NT2/D1 (cell line): ENCODE measurements around the gene DESI2.
"Not testable (repeated sequence)": the region's sequence is repeated elsewhere in the genome, so short reads cannot be mapped to it uniquely, and the experiment has no call there.

Experiments
- DNase-seq: peaks from one replicate; pipeline ENCODE4 v3.0.0-alpha.2; 2011; ENCODE audit warnings: low read depth, low spot score
- H3K27me3 ChIP-seq: 2 replicates; pipeline ENCODE4 v1.6.0; 2011; ENCODE audit warnings: mild to moderate bottlenecking; ENCODE audit not compliant: insufficient read length, insufficient read depth
- H3K36me3 ChIP-seq: 2 replicates; pipeline ENCODE4 v1.6.1; 2011; ENCODE audit warnings: mild to moderate bottlenecking, low read length, mixed read lengths; ENCODE audit not compliant: insufficient read depth, insufficient read length
- H3K4me1 ChIP-seq: 2 replicates; pipeline ENCODE4 v1.5.1; 2011; ENCODE audit not compliant: insufficient read depth, insufficient read length
- H3K4me3 ChIP-seq: 2 replicates; pipeline ENCODE4 v1.5.1; 2011; ENCODE audit warnings: low read depth; ENCODE audit not compliant: insufficient read length
- H3K9ac ChIP-seq: 2 replicates; pipeline ENCODE4 v1.6.0; 2011; ENCODE audit warnings: low read depth; ENCODE audit not compliant: insufficient read length
- H3K9me3 ChIP-seq: 2 replicates; pipeline ENCODE4 v1.5.1; 2011; ENCODE audit warnings: mild to moderate bottlenecking, low read length; ENCODE audit not compliant: insufficient read depth
- SUZ12 ChIP-seq: IDR thresholded peaks from 2 replicates; pipeline ENCODE4 v1.6.1; 2011; ENCODE audit not compliant: insufficient read length, insufficient read depth; ENCODE audit errors: extremely low read depth
- YY1 ChIP-seq: IDR thresholded peaks from 2 replicates; pipeline ENCODE4 v1.6.1; 2011; ENCODE audit not compliant: insufficient read length, insufficient read depth
- ZNF274 ChIP-seq: IDR thresholded peaks from 2 replicates; pipeline ENCODE4 v1.6.1; 2011; ENCODE audit warnings: mild to moderate bottlenecking, low read depth, low read length

Gene DESI2

GRCh38 chr1:244654108-244655038 is 1.4 kb downstream of the DESI2 start:
- Histone ChIP-seq H3K9ac (peak overlapping the region; percentile 84), H3K9me3 (no peaks in the 10 kb centered on the region), H3K36me3 (peaks cover 29% of the 10 kb centered on the region), H3K27me3 (no peaks in the 10 kb centered on the region), H3K4me1 (no peaks in the 10 kb centered on the region), H3K4me3 (peak overlapping the region; percentile 81)
- DNase-seq: no peak
- TF ChIP-seq SUZ12: no peak
- TF ChIP-seq YY1: no peak
- no peak for TF ChIP-seq ZNF274

GRCh38 chr1:244655186-244655585 is 2.3 kb downstream of the DESI2 start:
- no peak for DNase-seq
- Histone ChIP-seq H3K27me3 (no peaks in the 10 kb centered on the region), H3K4me3 (peak overlapping the region; percentile 18), H3K9ac (no peak overlapping the region), H3K4me1 (no peaks in the 10 kb centered on the region), H3K36me3 (peaks cover 36% of the 10 kb centered on the region), H3K9me3 (no peaks in the 10 kb centered on the region)
- TF ChIP-seq YY1 (no peak), SUZ12 (no peak), ZNF274 (no peak)

- Histone ChIP-seq H3K4me1 (no peaks in the 10 kb centered on the region), H3K9ac (no peak overlapping the region), H3K4me3 (no peak overlapping the region), H3K27me3 (no peaks in the 10 kb centered on the region), H3K36me3 (peaks cover 39% of the 10 kb centered on the region), H3K9me3 (no peaks in the 10 kb centered on the region)
- TF ChIP-seq ZNF274 (no peak), SUZ12 (no peak), YY1 (no peak)
- no peak for DNase-seq
These were observed 4.5 kb downstream of the DESI2 start for GRCh38 chr1:244657421-244657820.

- Histone ChIP-seq H3K9ac (no peak overlapping the region), H3K27me3 (no peaks in the 10 kb centered on the region), H3K4me1 (no peaks in the 10 kb centered on the region), H3K4me3 (no peak overlapping the region), H3K36me3 (peaks cover 39% of the 10 kb centered on the region), H3K9me3 (no peaks in the 10 kb centered on the region)
- TF ChIP-seq ZNF274 (no peak), YY1 (no peak), SUZ12 (no peak)
- DNase-seq: no peak
These were observed 6.8 kb downstream of the DESI2 start for GRCh38 chr1:244659694-244660093.

- Histone ChIP-seq H3K36me3 (peaks cover 39% of the 10 kb centered on the region), H3K4me3 (no peak overlapping the region), H3K9me3 (no peaks in the 10 kb centered on the region), H3K9ac (no peak overlapping the region), H3K27me3 (no peaks in the 10 kb centered on the region), H3K4me1 (no peaks in the 10 kb centered on the region)
- no peak for DNase-seq
- no peak for TF ChIP-seq ZNF274
- TF ChIP-seq SUZ12: no peak
- no peak for TF ChIP-seq YY1
These were observed 7.7 kb downstream of the DESI2 start for GRCh38 chr1:244660595-244660994.

GRCh38 chr1:244661569-244662312 is 8.8 kb downstream of the DESI2 start:
- not testable (repeated sequence) for H3K4me3 ChIP-seq, H3K27me3 ChIP-seq, H3K9me3 ChIP-seq, DNase-seq, H3K4me1 ChIP-seq, H3K9ac ChIP-seq
- H3K36me3 ChIP-seq: peaks cover 34% of the 10 kb centered on the region

GRCh38 chr1:244662599-244662998 is 9.7 kb downstream of the DESI2 start:
- peaks cover 28% of the 10 kb centered on the region for H3K36me3 ChIP-seq
- no peak overlapping the region for H3K9ac ChIP-seq

More at GRCh38 chr1:244662599-244662998, 9.7 kb downstream of the DESI2 start:
- Histone ChIP-seq H3K9me3 (no peaks in the 10 kb centered on the region), H3K27me3 (no peaks in the 10 kb centered on the region), H3K4me1 (no peaks in the 10 kb centered on the region), H3K4me3 (no peak overlapping the region)
- no peak for TF ChIP-seq SUZ12
- no peak for TF ChIP-seq ZNF274
- TF ChIP-seq YY1: no peak
- DNase-seq: no peak
